ENCODE results near the gene GADD45A. TPM values are rescaled to one million over a fixed set of nuclear protein-coding genes. Genes with fewer than 3 reads are reported as not detected.

GADD45A gene
- total RNA-seq, 1 donor from 2014 or later, result 151 TPM

GRCh38 chr1:67687649-67688048, 2.6 kb downstream of the GADD45A start:
- peak overlapping the region; percentile 95 for H3K4me3 ChIP-seq (ENCODE audit: low read depth, low read length)
- peak; percentile 84 for DNase-seq (ENCODE audit: low read depth)

GRCh38 chr1:67688526-67689219, 3.7 kb downstream of the GADD45A start:
- H3K4me3 ChIP-seq (ENCODE audit: low read depth, low read length), result peak overlapping the region; percentile 21

More at GRCh38 chr1:67687649-67688048, 2.6 kb downstream of the GADD45A start:
- TF ChIP-seq CTCF (conservative IDR thresholded peaks at IDR 0.05; ENCODE audit: low read depth, low read length), result no peak

GRCh38 chr1:67689267-67690017, 4.4 kb downstream of the GADD45A start:
- TF ChIP-seq CTCF (conservative IDR thresholded peaks at IDR 0.05; ENCODE audit: low read depth, low read length), result no peak
- DNase-seq (ENCODE audit: low read depth), result no peak
- H3K4me3 ChIP-seq (ENCODE audit: low read depth, low read length), result no peak overlapping the region

More at GRCh38 chr1:67688526-67689219, 3.7 kb downstream of the GADD45A start:
- no peak for TF ChIP-seq CTCF (conservative IDR thresholded peaks at IDR 0.05; ENCODE audit: low read depth, low read length)
- no peak for DNase-seq (ENCODE audit: low read depth)

GRCh38 chr1:67690018-67690363, 5.0 kb downstream of the GADD45A start:
- no peak for DNase-seq (ENCODE audit: low read depth)
- TF ChIP-seq CTCF (conservative IDR thresholded peaks at IDR 0.05; ENCODE audit: low read depth, low read length), result no peak
- H3K4me3 ChIP-seq (ENCODE audit: low read depth, low read length), result no peak overlapping the region

GRCh38 chr1:67690411-67690810, 5.4 kb downstream of the GADD45A start:
- no peak for TF ChIP-seq CTCF (conservative IDR thresholded peaks at IDR 0.05; ENCODE audit: low read depth, low read length)
- H3K4me3 ChIP-seq (ENCODE audit: low read depth, low read length), result no peak overlapping the region
- DNase-seq (ENCODE audit: low read depth), result no peak

- no peak overlapping the region for H3K4me3 ChIP-seq (ENCODE audit: low read depth, low read length)
- no peak for TF ChIP-seq CTCF (conservative IDR thresholded peaks at IDR 0.05; ENCODE audit: low read depth, low read length)
- no peak for DNase-seq (ENCODE audit: low read depth)
Measured at GRCh38 chr1:67691712-67692111, 6.7 kb downstream of the GADD45A start.

Data from epithelial cell of proximal tubule (primary cell).